ENCODE measurements around the gene SLC1A1.

Gene SLC1A1

GRCh38 chr9:4559261-4560182 is 69.3 kb downstream of the SLC1A1 start:
- TF ChIP-seq CEBPB (IDR thresholded peaks at IDR 0.05), result no peak

GRCh38 chr9:4563105-4563504 is 72.8 kb downstream of the SLC1A1 start:
- TF ChIP-seq EP300 (IDR thresholded peaks at IDR 0.05; ENCODE audit: borderline replicate concordance) (no peak), CREB1 (IDR thresholded peaks at IDR 0.05; ENCODE audit: low read depth) (no peak), TAF1 (IDR thresholded peaks at IDR 0.05; ENCODE audit: low read depth) (no peak), EGR1 (IDR thresholded peaks at IDR 0.05) (no peak), TEAD4 (IDR thresholded peaks at IDR 0.05) (no peak), NFIC (IDR thresholded peaks at IDR 0.05) (no peak), YY1 (IDR thresholded peaks at IDR 0.05; ENCODE audit: low read depth) (no peak), ZBTB7A (IDR thresholded peaks at IDR 0.05; ENCODE audit: low read depth) (no peak), TCF12 (IDR thresholded peaks at IDR 0.05; ENCODE audit: low read depth) (no peak), FOXM1 (IDR thresholded peaks at IDR 0.05; ENCODE audit: borderline replicate concordance, low read depth) (no peak), RAD21 (IDR thresholded peaks at IDR 0.05; ENCODE audit: low read depth) (no peak), CEBPB (IDR thresholded peaks at IDR 0.05) (no peak), MAX (IDR thresholded peaks at IDR 0.05) (no peak), REST (IDR thresholded peaks at IDR 0.05; ENCODE audit: low read depth) (no peak), USF1 (IDR thresholded peaks at IDR 0.05) (no peak)

GRCh38 chr9:4566806-4567205 is 76.5 kb downstream of the SLC1A1 start:
- no peak for TF ChIP-seq CREB1 (IDR thresholded peaks at IDR 0.05; ENCODE audit: low read depth)
- no peak for TF ChIP-seq CEBPB (IDR thresholded peaks at IDR 0.05)
- TF ChIP-seq EP300 (IDR thresholded peaks at IDR 0.05; ENCODE audit: borderline replicate concordance), result no peak
- no peak for TF ChIP-seq EGR1 (IDR thresholded peaks at IDR 0.05)
- no peak for TF ChIP-seq USF1 (IDR thresholded peaks at IDR 0.05)
- TF ChIP-seq YY1 (IDR thresholded peaks at IDR 0.05; ENCODE audit: low read depth), result no peak
- no peak for TF ChIP-seq NFIC (IDR thresholded peaks at IDR 0.05)
- no peak for TF ChIP-seq MAX (IDR thresholded peaks at IDR 0.05)
- TF ChIP-seq RAD21 (IDR thresholded peaks at IDR 0.05; ENCODE audit: low read depth), result no peak
- no peak for TF ChIP-seq FOXM1 (IDR thresholded peaks at IDR 0.05; ENCODE audit: borderline replicate concordance, low read depth)
- no peak for TF ChIP-seq TCF12 (IDR thresholded peaks at IDR 0.05; ENCODE audit: low read depth)
- TF ChIP-seq TAF1 (IDR thresholded peaks at IDR 0.05; ENCODE audit: low read depth), result no peak
- no peak for TF ChIP-seq REST (IDR thresholded peaks at IDR 0.05; ENCODE audit: low read depth)
- TF ChIP-seq TEAD4 (IDR thresholded peaks at IDR 0.05), result no peak

GRCh38 chr9:4567601-4568000 is 77.3 kb downstream of the SLC1A1 start:
- no peak for TF ChIP-seq RAD21 (IDR thresholded peaks at IDR 0.05; ENCODE audit: low read depth)
- TF ChIP-seq EGR1 (IDR thresholded peaks at IDR 0.05), result no peak
- TF ChIP-seq TCF12 (IDR thresholded peaks at IDR 0.05; ENCODE audit: low read depth), result no peak
- no peak for TF ChIP-seq NFIC (IDR thresholded peaks at IDR 0.05)
- no peak for TF ChIP-seq EP300 (IDR thresholded peaks at IDR 0.05; ENCODE audit: borderline replicate concordance)
- TF ChIP-seq TAF1 (IDR thresholded peaks at IDR 0.05; ENCODE audit: low read depth), result no peak
- no peak for TF ChIP-seq ZBTB7A (IDR thresholded peaks at IDR 0.05; ENCODE audit: low read depth)
- TF ChIP-seq REST (IDR thresholded peaks at IDR 0.05; ENCODE audit: low read depth), result no peak
- no peak for TF ChIP-seq YY1 (IDR thresholded peaks at IDR 0.05; ENCODE audit: low read depth)
- TF ChIP-seq FOXM1 (IDR thresholded peaks at IDR 0.05; ENCODE audit: borderline replicate concordance, low read depth), result no peak
- TF ChIP-seq MAX (IDR thresholded peaks at IDR 0.05), result no peak
- TF ChIP-seq CREB1 (IDR thresholded peaks at IDR 0.05; ENCODE audit: low read depth), result no peak
- no peak for TF ChIP-seq TEAD4 (IDR thresholded peaks at IDR 0.05)
- TF ChIP-seq USF1 (IDR thresholded peaks at IDR 0.05), result no peak
- no peak for TF ChIP-seq CEBPB (IDR thresholded peaks at IDR 0.05)

Measured in Ishikawa (cell line).